HepG2 (cell line): ENCODE data around the gene TALDO1. TPM values are rescaled to one million over a fixed set of nuclear protein-coding genes. Genes with fewer than 3 reads are reported as not detected.

Source experiments
- BCL3 ChIP-seq: sonication (generic); formaldehyde crosslinking; IDR thresholded peaks from 2 replicates; pipeline ENCODE4 v1.5.1; 2020; ENCODE audit warnings: mild to moderate bottlenecking, missing genetic modification reagents, moderate library complexity
- DBP ChIP-seq: sonication (generic); formaldehyde crosslinking; IDR thresholded peaks from 2 replicates; pipeline ENCODE4 v1.4.0; 2020; ENCODE audit warnings: missing genetic modification reagents; ENCODE audit errors: not compliant biosample characterization
- DRAP1 ChIP-seq: IDR thresholded peaks from 2 replicates; pipeline ENCODE4 v1.6.1; 2016; ENCODE audit warnings: missing genetic modification reagents, missing compliant biosample characterization
- E2F5 ChIP-seq: sonication (generic); formaldehyde crosslinking; conservative IDR thresholded peaks from 2 replicates; pipeline ENCODE4 v1.4.0; 2020; ENCODE audit warnings: missing genetic modification reagents
- HNRNPLL ChIP-seq: fragments of 200-400 bp; formaldehyde crosslinking; IDR thresholded peaks from 2 replicates; pipeline ENCODE4 v1.6.1; 2017; ENCODE audit warnings: mild to moderate bottlenecking, low read depth, low read length; ENCODE audit not compliant: poor library complexity, severe bottlenecking
- HNRNPUL1 ChIP-seq: fragments of 200-400 bp; formaldehyde crosslinking; IDR thresholded peaks from 2 replicates; pipeline ENCODE4 v1.6.1; 2017; ENCODE audit warnings: low read depth, mild to moderate bottlenecking, low read length, moderate library complexity
- HOMEZ ChIP-seq: IDR thresholded peaks from 2 replicates; pipeline ENCODE4 v1.6.1; 2016; ENCODE audit warnings: low read depth
- IKZF4 ChIP-seq: sonication (generic); formaldehyde crosslinking; IDR thresholded peaks from 2 replicates; pipeline ENCODE4 v1.5.1; 2020; ENCODE audit warnings: borderline replicate concordance, mild to moderate bottlenecking, low read depth, missing genetic modification reagents; ENCODE audit errors: not compliant biosample characterization
- IRX3 ChIP-seq: sonication (generic); formaldehyde crosslinking; IDR thresholded peaks from 2 replicates; pipeline ENCODE4 v1.8.1; 2023; ENCODE audit warnings: mild to moderate bottlenecking, low read depth, missing genetic modification reagents, borderline replicate concordance
- MEIS1 ChIP-seq: sonication (generic); formaldehyde crosslinking; IDR thresholded peaks from 2 replicates; pipeline ENCODE4 v1.9.0; 2021; ENCODE audit warnings: mild to moderate bottlenecking, missing genetic modification reagents, moderate library complexity, borderline replicate concordance
- MIXL1 ChIP-seq: IDR thresholded peaks from 2 replicates; pipeline ENCODE4 v1.6.1; 2016
- MYPOP ChIP-seq: sonication (generic); formaldehyde crosslinking; IDR thresholded peaks from 2 replicates; pipeline ENCODE4 v1.8.1; 2023; ENCODE audit warnings: mild to moderate bottlenecking, moderate library complexity, missing genetic modification reagents
- PAF1 ChIP-seq: IDR thresholded peaks from 2 replicates; pipeline ENCODE4 v1.6.1; 2016; ENCODE audit warnings: missing genetic modification reagents, missing compliant biosample characterization
- PLSCR1 ChIP-seq: sonication (generic); formaldehyde crosslinking; IDR thresholded peaks from 2 replicates; pipeline ENCODE4 v1.5.0; 2020; ENCODE audit warnings: missing genetic modification reagents, mild to moderate bottlenecking, borderline replicate concordance
- RORA ChIP-seq: sonication (generic); formaldehyde crosslinking; IDR thresholded peaks from 2 replicates; pipeline ENCODE4 v1.5.0; 2020; ENCODE audit warnings: mild to moderate bottlenecking, missing genetic modification reagents, moderate library complexity
- SMARCE1 ChIP-seq: fragments of 450-650 bp; IDR thresholded peaks from 2 replicates; pipeline ENCODE4 v1.6.1; 2017; ENCODE audit warnings: borderline replicate concordance
- SP2 ChIP-seq: sonication (generic); formaldehyde crosslinking; IDR thresholded peaks from 2 replicates; pipeline ENCODE4 v1.5.1; 2020; ENCODE audit warnings: mild to moderate bottlenecking, missing genetic modification reagents
- TOE1 ChIP-seq: sonication (generic); formaldehyde crosslinking; IDR thresholded peaks from 2 replicates; pipeline ENCODE4 v1.4.0; 2020; ENCODE audit warnings: mild to moderate bottlenecking, missing genetic modification reagents
- ZNF251 ChIP-seq: sonication (generic); formaldehyde crosslinking; IDR thresholded peaks from 2 replicates; pipeline ENCODE4 v1.9.0; 2021; ENCODE audit warnings: mild to moderate bottlenecking, missing genetic modification reagents
- ZNF549 ChIP-seq: sonication (generic); formaldehyde crosslinking; IDR thresholded peaks from 2 replicates; pipeline ENCODE4 v1.5.0; 2020; ENCODE audit warnings: missing genetic modification reagents
- ZNF709 ChIP-seq: sonication (generic); formaldehyde crosslinking; IDR thresholded peaks from 2 replicates; pipeline ENCODE4 v1.5.0; 2020; ENCODE audit warnings: mild to moderate bottlenecking, missing genetic modification reagents
- polyA plus RNA-seq, 8 experiments: library from polyadenylated mRNA; depleted of rRNA in 3 of 8; stranded (reverse) in 7 of 8; unstranded in 1 of 8; fragments of >200 nt; fragmentation: Illumina TruSeq in 4 of 8; extraction: Trizol in 4 of 8; gene quantifications; 2 replicates each; pipeline versions ENCODE4 v1.2.1 to v1.2.3, GENCODE V29; 2011 to 2016; ENCODE audit warnings: low read depth in 4 of 8, missing spikeins in 1 of 8, mixed read lengths in 1 of 8; ENCODE audit not compliant: insufficient read depth in 1 of 8
- total RNA-seq, 5 experiments: library from RNA; depleted of rRNA; stranded (reverse); fragments of >200 nt; fragmentation: Illumina TruSeq; extraction: Trizol; gene quantifications; 2 replicates each; pipeline ENCODE4 v1.2.3, GENCODE V29; 2016; ENCODE audit warnings: low read depth in 1 of 5

TALDO1 gene
- total and polyA plus RNA-seq, 2 of the 13 experiments (the other 11 are each of a cell fraction or from before 2014, with no cell fraction given): 107 to 240 TPM

- TF ChIP-seq ZNF251 (no peak), HNRNPLL (no peak), RORA (CRISPR knock-in tag) (no peak), MYPOP (CRISPR knock-in tag) (peak; percentile 57; the same call in 1 of the 2 replicates), HNRNPUL1 (no peak), PAF1 (CRISPR knock-in tag) (no peak), IKZF4 (CRISPR knock-in tag) (peak; percentile 63), MEIS1 (CRISPR knock-in tag) (0 out of 2 replicates have a peak, but pooled peaks have one; percentile 20), SP2 (CRISPR knock-in tag) (no peak), E2F5 (no peak), SMARCE1 (no peak), MIXL1 (CRISPR knock-in tag) (no peak), HOMEZ (no peak), ZNF549 (CRISPR knock-in tag) (no peak), DRAP1 (CRISPR knock-in tag) (no peak), ZNF709 (peak; percentile 41; the same call in 1 of the 2 replicates), DBP (no peak), PLSCR1 (no peak), BCL3 (CRISPR knock-in tag) (peak; percentile 73; the same call in 1 of the 2 replicates), TOE1 (CRISPR knock-in tag) (no peak; the same call in 1 of the 2 replicates), IRX3 (CRISPR knock-in tag) (peak; percentile 68; the same call in 1 of the 2 replicates)
Observed at GRCh38 chr11:777288-778255, 30.3 kb downstream of the TALDO1 start, which contains the start of gene GATD1 (continued).
